Naive thymus-derived CD4-positive, alpha-beta T cell (primary cell): Measurements from ENCODE around the gene KIF21B. TPM values are rescaled to one million over a fixed set of nuclear protein-coding genes. Genes with fewer than 3 reads are reported as not detected.

ENCODE experiments used
- ATAC-seq: fragments of 150-1000 bp; cut with Tn5 transposase; 2 replicates; pipeline ENCODE4 v1.10.0; 2021; ENCODE audit warnings: mild to moderate bottlenecking, moderate library complexity
- CTCF ChIA-PET: fragments of 350-600 bp; sonication (Branson Sonifier 250); formaldehyde crosslinking; loops from one replicate; lab custom pipeline; 2021; ENCODE audit warnings: antibody characterized with exemption; lab: Charles Lee
- POLR2A ChIA-PET: fragments of 350-600 bp; sonication (Branson Sonifier 250); formaldehyde crosslinking; loops from one replicate; lab custom pipeline; 2021; ENCODE audit warnings: antibody characterized with exemption, inconsistent platforms; lab: Charles Lee
- DNase-seq, 9 donors: peaks; one replicate each; pipeline versions ENCODE4 v3.0.0 to v3.0.0-alpha.2; 2020 to 2022; ENCODE audit warnings: mixed read lengths in 1 of 9
- H3K27ac ChIP-seq: one replicate; pipeline ENCODE4 v1.7.0; 2013; ENCODE audit warnings: mild to moderate bottlenecking, low read depth, low read length, moderate library complexity
- H3K27me3 ChIP-seq, 2 donors: one replicate each; pipeline ENCODE4 v1.7.0; 2013; ENCODE audit warnings: low read length in 2 of 2, mild to moderate bottlenecking in 2 of 2, moderate library complexity in 2 of 2; ENCODE audit not compliant: control insufficient read depth in 2 of 2, insufficient read depth in 2 of 2
- H3K36me3 ChIP-seq, 3 experiments: 1 replicate in 2 of 3; 2 replicates in 1 of 3; pipeline ENCODE4 v1.7.0; 2013; ENCODE audit warnings: low read length in 3 of 3, mild to moderate bottlenecking in 3 of 3, moderate library complexity in 1 of 3; ENCODE audit not compliant: insufficient read depth in 3 of 3, control insufficient read depth in 2 of 3
- H3K4me1 ChIP-seq, 2 donors: one replicate each; pipeline ENCODE4 v1.7.0; 2013; ENCODE audit warnings: low read length in 2 of 2, mild to moderate bottlenecking in 2 of 2, moderate library complexity in 1 of 2; ENCODE audit not compliant: control insufficient read depth in 2 of 2, insufficient read depth in 2 of 2
- H3K4me3 ChIP-seq: 2 replicates; pipeline ENCODE4 v1.7.0; 2013; ENCODE audit warnings: mild to moderate bottlenecking, low read length
- H3K9me3 ChIP-seq, 3 experiments: 1 replicate in 2 of 3; 2 replicates in 1 of 3; pipeline ENCODE4 v1.7.0; 2013; ENCODE audit warnings: low read length in 3 of 3; ENCODE audit not compliant: control insufficient read depth in 2 of 3
- H3K27ac Mint-ChIP-seq, 9 donors: one replicate each; pipeline ENCODE4 v1.8.0; 2020 to 2022; ENCODE audit warnings: mixed read lengths in 9 of 9, mild to moderate bottlenecking in 8 of 9, moderate library complexity in 5 of 9, inconsistent platforms in 2 of 9
- H3K27me3 Mint-ChIP-seq, 5 donors: one replicate each; pipeline ENCODE4 v1.8.0; 2021 to 2022; ENCODE audit warnings: mixed read lengths in 5 of 5, mild to moderate bottlenecking in 1 of 5
- H3K36me3 Mint-ChIP-seq, 5 donors: one replicate each; pipeline ENCODE4 v1.8.0; 2020 to 2022; ENCODE audit warnings: mixed read lengths in 5 of 5, mild to moderate bottlenecking in 3 of 5, inconsistent platforms in 1 of 5
- H3K4me1 Mint-ChIP-seq, 7 donors: one replicate each; pipeline ENCODE4 v1.8.0; 2020 to 2022; ENCODE audit warnings: mixed read lengths in 7 of 7, mild to moderate bottlenecking in 3 of 7, inconsistent platforms in 1 of 7
- H3K4me3 Mint-ChIP-seq, 10 donors: one replicate each; pipeline ENCODE4 v1.8.0; 2020 to 2022; ENCODE audit warnings: mild to moderate bottlenecking in 10 of 10, mixed read lengths in 10 of 10, moderate library complexity in 6 of 10, inconsistent platforms in 2 of 10
- H3K9me3 Mint-ChIP-seq, 11 donors: one replicate each; pipeline ENCODE4 v1.8.0; 2020 to 2022; ENCODE audit warnings: mixed read lengths in 11 of 11, mild to moderate bottlenecking in 4 of 11, inconsistent platforms in 1 of 11, moderate library complexity in 1 of 11
- intact Hi-C, 2 donors: fragments of 100-400 bp; cut with micrococcal nuclease; formaldehyde crosslinking; loops; one replicate each; pipeline ENCODE4 v1.15.1; 2023
- polyA plus RNA-seq, 2 donors: library from polyadenylated mRNA; unstranded; fragments of 300-500 nt; fragmentation: Illumina TruSeq; gene quantifications; one replicate each; pipeline ENCODE4 v1.2.3, GENCODE V29; 2021
- total RNA-seq, 6 experiments: library from RNA in 5 of 6; stranded (reverse) in 5 of 6; gene quantifications; 1 replicate in 5 of 6; 2 replicates in 1 of 6; pipeline ENCODE4 v1.2.3 and lab custom pipeline; 2021 to 2026

Gene KIF21B
- total and polyA plus RNA-seq, 7 experiments from 2014 or later = 3.0 to 97.6 (median 70.3) TPM

- Mint-ChIP-seq H3K4me1 (peaks cover 0 to 8% (median 3%) of the 10 kb centered on the region in 7 donors), H3K27ac (no peak overlapping the region), H3K27me3 (peaks cover 0 to 9% (median 0%) of the 10 kb centered on the region in 5 donors), H3K9me3 (peaks cover 0 to 1% (median 0%) of the 10 kb centered on the region in 11 donors), H3K4me3 (no peak overlapping the region), H3K36me3 (no peaks in the 10 kb centered on the region)
- Histone ChIP-seq H3K4me1 (no peaks in the 10 kb centered on the region), H3K27ac (no peak overlapping the region), H3K36me3 (no peaks in the 10 kb centered on the region), H3K9me3 (no peaks in the 10 kb centered on the region), H3K27me3 (no peaks in the 10 kb centered on the region), H3K4me3 (no peak overlapping the region)
- CTCF ChIA-PET = no interaction called here
- intact Hi-C loops = no loop called here
- POLR2A ChIA-PET = no interaction called here
- DNase-seq = no peak
- ATAC-seq = no peak
These were observed 43.5 kb upstream of the KIF21B start for GRCh38 chr1:201066986-201067385.

- H3K27me3 Mint-ChIP-seq = peaks cover 0 to 9% (median 0%) of the 10 kb centered on the region in 5 donors
- no peaks in the 10 kb centered on the region for H3K9me3 Mint-ChIP-seq
These were observed 42.2 kb upstream of the KIF21B start for GRCh38 chr1:201065686-201066085.

GRCh38 chr1:201064806-201065205, 41.3 kb upstream of the KIF21B start:
- Histone ChIP-seq H3K4me3 (no peak overlapping the region), H3K4me1 (no peaks in the 10 kb centered on the region), H3K27ac (no peak overlapping the region), H3K27me3 (no peaks in the 10 kb centered on the region), H3K9me3 (no peaks in the 10 kb centered on the region), H3K36me3 (no peaks in the 10 kb centered on the region)
- H3K27me3 Mint-ChIP-seq = peaks cover 0 to 9% (median 0%) of the 10 kb centered on the region in 5 donors
- no peak overlapping the region for H3K27ac Mint-ChIP-seq
- no peaks in the 10 kb centered on the region for H3K4me1 Mint-ChIP-seq
- H3K36me3 Mint-ChIP-seq = no peaks in the 10 kb centered on the region
- intact Hi-C loops = no loop called here
- ChIA-PET POLR2A (no interaction called here), CTCF (interaction anchor here (0.7 to 1.1 kb wide), 2 partner anchors 28 to 78 kb away, joined by 3 read pairs; no protein-coding TSS in a partner anchor)
- DNase-seq (no peak), ATAC-seq (no peak)
- H3K4me3 Mint-ChIP-seq = no peak overlapping the region
- no peaks in the 10 kb centered on the region for H3K9me3 Mint-ChIP-seq

More at GRCh38 chr1:201065686-201066085, 42.2 kb upstream of the KIF21B start:
- ATAC-seq (no peak), DNase-seq (no peak)
- Mint-ChIP-seq H3K27ac (no peak overlapping the region), H3K4me1 (no peaks in the 10 kb centered on the region), H3K36me3 (no peaks in the 10 kb centered on the region), H3K4me3 (no peak overlapping the region)
- Histone ChIP-seq H3K4me3 (no peak overlapping the region), H3K36me3 (no peaks in the 10 kb centered on the region), H3K4me1 (no peaks in the 10 kb centered on the region), H3K27ac (no peak overlapping the region), H3K27me3 (no peaks in the 10 kb centered on the region), H3K9me3 (no peaks in the 10 kb centered on the region)
- CTCF ChIA-PET = interaction anchor here (0.7 to 1.1 kb wide), 2 partner anchors 29 to 79 kb away, joined by 3 read pairs; no protein-coding TSS in a partner anchor
- POLR2A ChIA-PET = no interaction called here
- intact Hi-C loops = no loop called here

GRCh38 chr1:201063145-201063544, 39.6 kb upstream of the KIF21B start:
- intact Hi-C loops = no loop called here
- no peak overlapping the region for H3K27ac Mint-ChIP-seq
- no peak for ATAC-seq
- H3K9me3 Mint-ChIP-seq = no peaks in the 10 kb centered on the region
- ChIA-PET CTCF (no interaction called here), POLR2A (no interaction called here)
- H3K4me1 ChIP-seq = no peaks in the 10 kb centered on the region
- DNase-seq = no peak
- no peaks in the 10 kb centered on the region for H3K27me3 ChIP-seq
- peaks cover 0 to 1% (median 0%) of the 10 kb centered on the region in 7 donors for H3K4me1 Mint-ChIP-seq
- no peak overlapping the region for H3K27ac ChIP-seq
- no peak overlapping the region for H3K4me3 ChIP-seq
- H3K36me3 Mint-ChIP-seq = no peaks in the 10 kb centered on the region
- H3K9me3 ChIP-seq = no peaks in the 10 kb centered on the region
- H3K27me3 Mint-ChIP-seq = peaks cover 0 to 9% (median 0%) of the 10 kb centered on the region in 5 donors
- H3K4me3 Mint-ChIP-seq = no peak overlapping the region
- H3K36me3 ChIP-seq = no peaks in the 10 kb centered on the region

- H3K9me3 ChIP-seq = no peaks in the 10 kb centered on the region
- H3K36me3 ChIP-seq = no peaks in the 10 kb centered on the region
- peaks cover 0 to 9% (median 0%) of the 10 kb centered on the region in 5 donors for H3K27me3 Mint-ChIP-seq
- intact Hi-C loops = no loop called here
- H3K36me3 Mint-ChIP-seq = no peaks in the 10 kb centered on the region
- CTCF ChIA-PET = no interaction called here
- no peak overlapping the region for H3K4me3 Mint-ChIP-seq
- peaks cover 0 to 6% (median 4%) of the 10 kb centered on the region in 7 donors for H3K4me1 Mint-ChIP-seq
- H3K9me3 Mint-ChIP-seq = no peaks in the 10 kb centered on the region
- H3K27ac ChIP-seq = no peak overlapping the region
- POLR2A ChIA-PET = no interaction called here
- H3K27ac Mint-ChIP-seq = no peak overlapping the region
- DNase-seq (no peak), ATAC-seq (no peak)
- no peaks in the 10 kb centered on the region for H3K27me3 ChIP-seq
- no peaks in the 10 kb centered on the region for H3K4me1 ChIP-seq
- no peak overlapping the region for H3K4me3 ChIP-seq
These were observed 39.1 kb upstream of the KIF21B start for GRCh38 chr1:201062511-201063091.

DNA sequence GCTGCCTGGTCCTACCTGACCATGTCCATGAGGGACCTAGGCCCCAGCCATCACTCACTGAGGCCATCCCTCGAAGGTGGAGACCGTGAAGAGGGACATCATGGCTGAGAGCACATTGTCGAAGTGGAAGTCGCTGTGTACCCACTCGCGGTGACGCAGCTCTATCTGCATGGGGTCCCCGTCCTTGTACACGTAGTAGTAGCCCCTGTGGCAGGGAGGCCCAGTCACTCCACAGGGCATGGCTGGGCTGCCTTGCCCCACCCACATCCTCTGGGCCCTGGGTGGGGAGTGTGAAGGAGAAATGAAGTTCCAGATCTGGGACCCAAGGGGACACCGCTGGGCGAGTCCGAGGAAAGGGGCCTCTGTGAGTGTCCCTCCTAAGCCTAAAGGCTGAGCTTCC, 38.4 kb upstream of the KIF21B start:
- Histone ChIP-seq H3K9me3 (no peaks in the 10 kb centered on the region), H3K27me3 (no peaks in the 10 kb centered on the region), H3K4me1 (no peaks in the 10 kb centered on the region), H3K36me3 (no peaks in the 10 kb centered on the region), H3K4me3 (no peak overlapping the region), H3K27ac (no peak overlapping the region)
- ATAC-seq = no peak
- DNase-seq = no peak
- intact Hi-C loops = no loop called here
- H3K4me1 Mint-ChIP-seq = peaks cover 0 to 13% (median 4%) of the 10 kb centered on the region in 7 donors
- peaks cover 0 to 9% (median 0%) of the 10 kb centered on the region in 5 donors for H3K27me3 Mint-ChIP-seq
- no peak overlapping the region for H3K4me3 Mint-ChIP-seq
- ChIA-PET POLR2A (no interaction called here), CTCF (no interaction called here)
- H3K27ac Mint-ChIP-seq = no peak overlapping the region
- no peaks in the 10 kb centered on the region for H3K36me3 Mint-ChIP-seq
- H3K9me3 Mint-ChIP-seq = no peaks in the 10 kb centered on the region

- no peak for ATAC-seq
- Histone ChIP-seq H3K9me3 (no peaks in the 10 kb centered on the region), H3K4me1 (no peaks in the 10 kb centered on the region), H3K4me3 (no peak overlapping the region), H3K27me3 (no peaks in the 10 kb centered on the region), H3K36me3 (no peaks in the 10 kb centered on the region), H3K27ac (no peak overlapping the region)
- intact Hi-C loops = no loop called here
- Mint-ChIP-seq H3K36me3 (no peaks in the 10 kb centered on the region), H3K9me3 (no peaks in the 10 kb centered on the region), H3K27ac (no peak overlapping the region), H3K4me1 (peaks cover 0 to 15% (median 4%) of the 10 kb centered on the region in 7 donors), H3K27me3 (peaks cover 0 to 4% (median 0%) of the 10 kb centered on the region in 5 donors), H3K4me3 (no peak overlapping the region)
- POLR2A ChIA-PET = no interaction called here
- DNase-seq = no peak
- CTCF ChIA-PET = no interaction called here
These were observed 37.5 kb upstream of the KIF21B start for GRCh38 chr1:201061049-201061448.
